A673 (cell line): Measurements from ENCODE around the gene MTMR2. TPM values are rescaled to one million over a fixed set of nuclear protein-coding genes. Genes with fewer than 3 reads are reported as not detected.

ENCODE experiments used
- BruUV-seq: library from RNA; stranded (reverse); fragments of 400-500 nt; replicated peaks from 2 replicates; lab custom pipeline; 2021; lab: Mats Ljungman, UMichigan
- CTCF ChIA-PET: fragments of 300-600 bp; sonication (Branson Sonifier 250); formaldehyde crosslinking; loops from one replicate; lab custom pipeline; 2022; ENCODE audit warnings: antibody characterized with exemption; lab: Charles Lee
- POLR2A ChIA-PET: fragments of 300-600 bp; sonication (Branson Sonifier 250); formaldehyde crosslinking; loops from one replicate; lab custom pipeline; 2022; ENCODE audit warnings: antibody characterized with exemption; ENCODE audit not compliant: low non-redundant PET; lab: Charles Lee
- DNase-seq: peaks from one replicate; pipeline ENCODE4 v3.0.0-alpha.2; 2015; ENCODE audit warnings: low spot score
- H3K27ac ChIP-seq: fragments of 200-600 bp; sonication (generic); 2 replicates; pipeline ENCODE4 v1.5.1; 2016; ENCODE audit warnings: mixed run types, low read depth, mild to moderate bottlenecking, mixed read lengths, antibody characterized with exemption, low read length; ENCODE audit not compliant: poor library complexity, severe bottlenecking
- H3K27me3 ChIP-seq: fragments of 200-600 bp; sonication (generic); replicated peaks from 2 replicates; pipeline ENCODE4 v1.6.1; 2017; ENCODE audit warnings: mixed run types, low read depth, mild to moderate bottlenecking, mixed read lengths, antibody characterized with exemption, low read length; ENCODE audit not compliant: insufficient read depth, poor library complexity
- H3K36me3 ChIP-seq: fragments of 200-600 bp; sonication (generic); 2 replicates; pipeline ENCODE4 v1.6.1; 2016; ENCODE audit warnings: mixed run types, mild to moderate bottlenecking, mixed read lengths, antibody characterized with exemption, low read length; ENCODE audit not compliant: insufficient read depth, poor library complexity, severe bottlenecking
- H3K4me1 ChIP-seq: fragments of 200-600 bp; sonication (generic); 2 replicates; pipeline ENCODE4 v1.6.1; 2017; ENCODE audit warnings: mixed run types, mild to moderate bottlenecking, mixed read lengths, antibody characterized with exemption, low read length; ENCODE audit not compliant: insufficient read depth, poor library complexity, severe bottlenecking
- H3K4me3 ChIP-seq: fragments of 200-600 bp; sonication (generic); 2 replicates; pipeline ENCODE4 v1.5.1; 2016; ENCODE audit warnings: low read depth, mixed run types, mild to moderate bottlenecking, mixed read lengths, low read length; ENCODE audit not compliant: poor library complexity, severe bottlenecking
- H3K9me3 ChIP-seq: fragments of 200-600 bp; sonication (generic); 2 replicates; pipeline ENCODE4 v1.6.1; 2016; ENCODE audit warnings: mixed run types, low read depth, mild to moderate bottlenecking, mixed read lengths, antibody characterized with exemption, low read length; ENCODE audit not compliant: poor library complexity, severe bottlenecking
- CTCF ChIP-seq: fragments of 300-800, 200-600 bp; sonication (generic); conservative IDR thresholded peaks from 2 replicates; pipeline ENCODE4 v1.5.1; 2017; ENCODE audit warnings: low read depth, mild to moderate bottlenecking, antibody characterized with exemption, low read length, moderate library complexity, mixed read lengths
- EZH2 ChIP-seq: fragments of 200-600 bp; sonication (generic); IDR thresholded peaks from 2 replicates; pipeline ENCODE4 v1.6.1; 2017; ENCODE audit warnings: borderline replicate concordance, low read depth, mild to moderate bottlenecking, mixed read lengths, antibody characterized with exemption, low read length; ENCODE audit not compliant: poor library complexity, severe bottlenecking
- intact Hi-C: fragments of 100-400 bp; cut with micrococcal nuclease; formaldehyde crosslinking; loops from one replicate; pipeline ENCODE4 v1.10.0; 2022; ENCODE audit not compliant: unreplicated experiment
- total RNA-seq: library from RNA; stranded (reverse); gene quantifications from 2 replicates; pipeline ENCODE4 v1.2.3, GENCODE V29; 2021

The MTMR2 gene
- total RNA-seq, 1 experiment from 2014 or later: 58.6 TPM

- no peaks in the 10 kb centered on the region for H3K27me3 ChIP-seq
- peaks cover 72% of the 10 kb centered on the region for H3K36me3 ChIP-seq
- no TSS peak for BruUV-seq
- no peak overlapping the region for H3K4me3 ChIP-seq
- POLR2A ChIA-PET: no interaction called here
- CTCF ChIA-PET: interaction anchor here (1.0 to 2.2 kb wide), 7 partner anchors 14 to 839 kb away, joined by 3 to 33 read pairs (median 11); partner anchors contain the start of gene MAML2
- no peak for TF ChIP-seq CTCF
- TF ChIP-seq EZH2: no peak
- intact Hi-C loops: loop anchor here (5.0 kb wide), 2 partner anchors 407 to 507 kb away; partner anchors contain the start of gene MAML2
- H3K4me1 ChIP-seq: peaks cover 17% of the 10 kb centered on the region
- H3K9me3 ChIP-seq: no peaks in the 10 kb centered on the region
- no peak overlapping the region for H3K27ac ChIP-seq
- DNase-seq: no peak
Observed at GRCh38 chr11:95835351-95835750, 88.6 kb downstream of the MTMR2 start.

DNA sequence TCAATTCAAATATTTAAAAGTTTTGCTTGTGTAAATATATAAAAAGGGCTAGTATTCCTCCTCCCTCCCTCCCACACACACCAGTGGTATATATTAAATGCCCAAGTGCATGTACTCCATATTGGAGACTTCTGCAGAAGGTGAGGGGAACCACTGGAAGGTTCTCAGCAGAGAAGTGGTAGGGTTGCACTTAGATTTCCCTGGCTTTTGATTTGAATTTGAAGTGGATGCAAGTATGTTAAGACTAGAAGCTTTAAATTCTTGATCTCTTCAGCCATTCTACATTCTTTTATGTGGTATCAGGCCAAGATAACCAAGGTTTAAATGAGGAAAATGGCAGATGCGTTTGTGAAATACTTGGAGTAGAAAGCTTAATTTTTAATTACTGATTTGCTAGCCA is 90.5 kb downstream of the MTMR2 start:
- no peak overlapping the region for H3K27ac ChIP-seq
- no peaks in the 10 kb centered on the region for H3K9me3 ChIP-seq
- no peaks in the 10 kb centered on the region for H3K27me3 ChIP-seq
- TF ChIP-seq CTCF (no peak), EZH2 (no peak)
- DNase-seq: no peak
- no peak overlapping the region for H3K4me3 ChIP-seq
- intact Hi-C loops: no loop called here
- peaks cover 17% of the 10 kb centered on the region for H3K4me1 ChIP-seq
- POLR2A ChIA-PET: no interaction called here
- H3K36me3 ChIP-seq: peaks cover 76% of the 10 kb centered on the region
- no TSS peak for BruUV-seq
- CTCF ChIA-PET: no interaction called here

- ChIA-PET CTCF (interaction anchor here (0.7 kb wide), 1 partner anchor 128 kb away, joined by 3 read pairs; no protein-coding TSS in a partner anchor), POLR2A (no interaction called here)
- peaks cover 74% of the 10 kb centered on the region for H3K36me3 ChIP-seq
- H3K27me3 ChIP-seq: no peaks in the 10 kb centered on the region
- H3K27ac ChIP-seq: no peak overlapping the region
- H3K4me3 ChIP-seq: no peak overlapping the region
- no peak for TF ChIP-seq EZH2
- no peak for TF ChIP-seq CTCF
- no peaks in the 10 kb centered on the region for H3K9me3 ChIP-seq
- peaks cover 17% of the 10 kb centered on the region for H3K4me1 ChIP-seq
- intact Hi-C loops: no loop called here
- no peak for DNase-seq
- BruUV-seq: no TSS peak
Observed at GRCh38 chr11:95832763-95833162, 91.1 kb downstream of the MTMR2 start.
